ENCODE data around the gene SLC25A45.

DNA sequence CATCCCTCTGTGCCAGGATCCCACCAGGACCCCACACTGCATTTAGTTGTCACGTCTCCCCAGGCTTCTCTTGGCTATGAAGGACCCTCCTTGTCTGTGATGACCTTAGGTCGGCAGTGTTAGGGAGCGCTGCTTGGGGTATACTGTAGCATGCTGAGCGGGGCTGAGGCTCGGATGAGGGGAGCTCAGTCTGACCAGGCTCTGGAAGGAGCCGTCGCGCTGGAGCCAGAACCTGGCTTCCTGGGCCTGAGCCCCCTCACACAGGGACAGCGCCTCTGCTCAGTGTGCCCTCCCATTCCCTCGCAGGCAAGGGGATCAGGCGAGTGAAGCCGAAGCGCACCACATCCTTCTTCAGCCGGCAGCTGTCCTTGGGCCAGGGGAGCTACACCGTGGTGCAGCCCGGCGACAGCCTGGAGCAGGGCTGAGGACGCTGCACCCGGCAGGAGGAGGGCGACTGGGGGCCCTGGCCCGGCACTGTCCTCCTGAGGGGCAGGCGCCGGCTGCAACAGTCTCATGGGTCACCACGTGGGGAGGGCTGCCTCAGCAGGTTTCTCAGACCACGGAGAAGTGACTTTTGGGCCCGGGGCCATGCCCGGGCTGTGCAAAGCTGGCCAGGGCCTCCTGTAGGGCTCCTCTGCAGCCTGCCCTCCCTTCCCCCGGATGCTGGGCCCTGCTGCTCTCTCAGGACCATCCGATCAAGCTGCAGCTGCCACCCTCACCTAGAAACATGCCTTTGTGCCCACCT is 28.7 kb upstream of the SLC25A45 start:
- TF ChIP-seq CTCF (conservative IDR thresholded peaks at IDR 0.05 in 1 of 2, IDR thresholded peaks at IDR 0.05 in 1 of 2; ENCODE audit: low read depth in 1 of 2, low read length in 2 of 2) (no peak), EZH2 (IDR thresholded peaks at IDR 0.05; ENCODE audit: low read length, missing control alignments) (no peak)
